ENCODE data around the gene TULP4. TPM values are rescaled to one million over a fixed set of nuclear protein-coding genes. Genes with fewer than 3 reads are reported as not detected.
"Not testable (repeated sequence)": the region's sequence is repeated elsewhere in the genome, so short reads cannot be mapped to it uniquely, and the experiment has no call there.

TULP4 gene
- total and polyA plus RNA-seq, 2 donors, result 5.3 to 293 TPM

GRCh38 chr6:158459726-158460125, 147.5 kb downstream of the TULP4 start:
- no peak overlapping the region for H3K27ac ChIP-seq (ENCODE audit: low read depth)

GRCh38 chr6:158460602-158461169, 148.4 kb downstream of the TULP4 start:
- H3K4me3 ChIP-seq (ENCODE audit: low read depth, low read length), result no peak overlapping the region
- no peaks in the 10 kb centered on the region for H3K36me3 ChIP-seq (ENCODE audit: insufficient read depth)
- DNase-seq (ENCODE audit: extremely low spot score), result no peak
- WGBS, result 56% methylated on average over 2 of the region's 2 CpGs
- H3K4me1 ChIP-seq (ENCODE audit: insufficient read depth), result no peaks in the 10 kb centered on the region
- no peak overlapping the region for H3K27ac ChIP-seq (ENCODE audit: low read depth)

More at GRCh38 chr6:158459726-158460125, 147.5 kb downstream of the TULP4 start:
- H3K4me1 ChIP-seq (ENCODE audit: insufficient read depth), result no peaks in the 10 kb centered on the region
- H3K36me3 ChIP-seq (ENCODE audit: insufficient read depth), result no peaks in the 10 kb centered on the region
- H3K4me3 ChIP-seq (ENCODE audit: low read depth, low read length), result no peak overlapping the region
- WGBS, result 94% methylated on average over 4 of the region's 4 CpGs
- DNase-seq (ENCODE audit: extremely low spot score), result no peak

- no peak for DNase-seq (ENCODE audit: extremely low spot score)
- Histone ChIP-seq H3K4me3 (ENCODE audit: low read depth, low read length) (no peak overlapping the region), H3K36me3 (ENCODE audit: insufficient read depth) (no peaks in the 10 kb centered on the region), H3K27ac (ENCODE audit: low read depth) (no peak overlapping the region), H3K4me1 (ENCODE audit: insufficient read depth) (no peaks in the 10 kb centered on the region)
- WGBS, result 77% methylated on average over 2 of the region's 2 CpGs
These were observed 149.7 kb downstream of the TULP4 start for GRCh38 chr6:158461954-158462353.

- Histone ChIP-seq H3K4me1 (ENCODE audit: insufficient read depth) (no peaks in the 10 kb centered on the region), H3K4me3 (ENCODE audit: low read depth, low read length) (no peak overlapping the region), H3K27ac (ENCODE audit: low read depth) (no peak overlapping the region), H3K36me3 (ENCODE audit: insufficient read depth) (no peaks in the 10 kb centered on the region)
- WGBS, result 84% methylated on average over 9 of the region's 9 CpGs
- DNase-seq (ENCODE audit: extremely low spot score), result no peak
These were observed 152.2 kb downstream of the TULP4 start for GRCh38 chr6:158464483-158464882.

- H3K4me1 ChIP-seq (ENCODE audit: insufficient read depth), result no peaks in the 10 kb centered on the region
- no peaks in the 10 kb centered on the region for H3K36me3 ChIP-seq (ENCODE audit: insufficient read depth)
- no peak overlapping the region for H3K4me3 ChIP-seq (ENCODE audit: low read depth, low read length)
- DNase-seq (ENCODE audit: extremely low spot score), result no peak
- H3K27ac ChIP-seq (ENCODE audit: low read depth), result no peak overlapping the region
- WGBS, result 60% methylated on average over 2 of the region's 2 CpGs
These were observed 153.0 kb downstream of the TULP4 start for GRCh38 chr6:158465257-158465656.

- Histone ChIP-seq H3K4me1 (ENCODE audit: insufficient read depth) (no peaks in the 10 kb centered on the region), H3K36me3 (ENCODE audit: insufficient read depth) (no peaks in the 10 kb centered on the region), H3K27ac (ENCODE audit: low read depth) (no peak overlapping the region), H3K4me3 (ENCODE audit: low read depth, low read length) (no peak overlapping the region)
- 59% methylated on average over 3 of the region's 3 CpGs for WGBS
- no peak for DNase-seq (ENCODE audit: extremely low spot score)
These were observed 153.5 kb downstream of the TULP4 start for GRCh38 chr6:158465747-158466146.

GRCh38 chr6:158467923-158468322, 155.7 kb downstream of the TULP4 start:
- H3K4me1 ChIP-seq (ENCODE audit: insufficient read depth), result no peaks in the 10 kb centered on the region
- H3K36me3 ChIP-seq (ENCODE audit: insufficient read depth), result no peaks in the 10 kb centered on the region
- DNase-seq (ENCODE audit: extremely low spot score), result no peak
- 74% methylated on average over 6 of the region's 6 CpGs for WGBS
- no peak overlapping the region for H3K4me3 ChIP-seq (ENCODE audit: low read depth, low read length)
- no peak overlapping the region for H3K27ac ChIP-seq (ENCODE audit: low read depth)

GRCh38 chr6:158468666-158469065, 156.4 kb downstream of the TULP4 start:
- Histone ChIP-seq H3K27ac (ENCODE audit: low read depth) (no peak overlapping the region), H3K4me3 (ENCODE audit: low read depth, low read length) (no peak overlapping the region), H3K4me1 (ENCODE audit: insufficient read depth) (no peaks in the 10 kb centered on the region), H3K36me3 (ENCODE audit: insufficient read depth) (no peaks in the 10 kb centered on the region)
- 89% methylated on average over 6 of the region's 6 CpGs for WGBS
- DNase-seq (ENCODE audit: extremely low spot score), result no peak

GRCh38 chr6:158470023-158470422, 157.8 kb downstream of the TULP4 start:
- DNase-seq (ENCODE audit: extremely low spot score); H3K4me3 ChIP-seq (ENCODE audit: low read depth, low read length); H3K27ac ChIP-seq (ENCODE audit: low read depth); H3K36me3 ChIP-seq (ENCODE audit: insufficient read depth); H3K4me1 ChIP-seq (ENCODE audit: insufficient read depth): not testable (repeated sequence)
- WGBS, result 97% methylated on average over 18 of the region's 18 CpGs

GRCh38 chr6:158471339-158471738, 159.1 kb downstream of the TULP4 start:
- WGBS, result 97% methylated on average over 3 of the region's 3 CpGs
- no peak overlapping the region for H3K27ac ChIP-seq (ENCODE audit: low read depth)
- DNase-seq (ENCODE audit: extremely low spot score), result no peak
- H3K4me1 ChIP-seq (ENCODE audit: insufficient read depth), result no peaks in the 10 kb centered on the region
- H3K36me3 ChIP-seq (ENCODE audit: insufficient read depth), result no peaks in the 10 kb centered on the region
- H3K4me3 ChIP-seq (ENCODE audit: low read depth, low read length), result no peak overlapping the region

- no peak overlapping the region for H3K27ac ChIP-seq (ENCODE audit: low read depth)
- WGBS, result 80% methylated on average over 5 of the region's 5 CpGs
- no peaks in the 10 kb centered on the region for H3K36me3 ChIP-seq (ENCODE audit: insufficient read depth)
- DNase-seq (ENCODE audit: extremely low spot score), result no peak
- H3K4me1 ChIP-seq (ENCODE audit: insufficient read depth), result no peaks in the 10 kb centered on the region
- H3K4me3 ChIP-seq (ENCODE audit: low read depth, low read length), result no peak overlapping the region
These were observed 160.2 kb downstream of the TULP4 start for GRCh38 chr6:158472447-158472846.

GRCh38 chr6:158474961-158475343, 162.7 kb downstream of the TULP4 start:
- H3K4me1 ChIP-seq (ENCODE audit: insufficient read depth), result no peaks in the 10 kb centered on the region
- no peak overlapping the region for H3K27ac ChIP-seq (ENCODE audit: low read depth)
- H3K36me3 ChIP-seq (ENCODE audit: insufficient read depth), result no peaks in the 10 kb centered on the region
- H3K4me3 ChIP-seq (ENCODE audit: low read depth, low read length), result no peak overlapping the region
- no peak for DNase-seq (ENCODE audit: extremely low spot score)
- WGBS, result 59% methylated on average over 5 of the region's 5 CpGs

GRCh38 chr6:158475344-158476302, 163.4 kb downstream of the TULP4 start:
- H3K4me3 ChIP-seq (ENCODE audit: low read depth, low read length), result no peak overlapping the region
- WGBS, result 53% methylated on average over 15 of the region's 15 CpGs
- DNase-seq (ENCODE audit: extremely low spot score), result no peak
- peaks cover 3% of the 10 kb centered on the region for H3K36me3 ChIP-seq (ENCODE audit: insufficient read depth)
- H3K27ac ChIP-seq (ENCODE audit: low read depth), result no peak overlapping the region
- H3K4me1 ChIP-seq (ENCODE audit: insufficient read depth), result no peaks in the 10 kb centered on the region

GRCh38 chr6:158476389-158476788, 164.1 kb downstream of the TULP4 start:
- no peak overlapping the region for H3K4me3 ChIP-seq (ENCODE audit: low read depth, low read length)
- DNase-seq (ENCODE audit: extremely low spot score), result no peak
- peaks cover 3% of the 10 kb centered on the region for H3K36me3 ChIP-seq (ENCODE audit: insufficient read depth)
- H3K27ac ChIP-seq (ENCODE audit: low read depth), result no peak overlapping the region
- 96% methylated on average over 12 of the region's 12 CpGs for WGBS
- H3K4me1 ChIP-seq (ENCODE audit: insufficient read depth), result no peaks in the 10 kb centered on the region
